Tibial nerve (tissue), 4 donors: Measurements from ENCODE around the gene LRRC74A. TPM values are rescaled to one million over a fixed set of nuclear protein-coding genes. Genes with fewer than 3 reads are reported as not detected.

ENCODE experiments used
- DNase-seq, 2 donors: peaks; one replicate each; pipeline ENCODE4 v3.0.0-alpha.2; 2019; ENCODE audit warnings: low spot score in 2 of 2
- H3K27ac ChIP-seq, 4 donors: fragments of 200-600 bp; sonication (generic) in 3 of 4; one replicate each; pipeline ENCODE4 v1.5.1; 2017 to 2019; ENCODE audit warnings: mild to moderate bottlenecking in 1 of 4
- H3K27me3 ChIP-seq, 2 donors: fragments of 200-600 bp; sonication (generic) in 1 of 2; one replicate each; pipeline versions ENCODE4 v1.5.1 to v1.6.0; 2017 to 2019
- H3K36me3 ChIP-seq, 3 donors: fragments of 200-600 bp; sonication (generic); one replicate each; pipeline ENCODE4 v1.5.1; 2018 to 2019
- H3K4me1 ChIP-seq, 4 donors: fragments of 200-600 bp; sonication (generic) in 3 of 4; one replicate each; pipeline ENCODE4 v1.5.1; 2017 to 2019
- H3K4me3 ChIP-seq, 4 donors: fragments of 200-600 bp; sonication (generic) in 3 of 4; one replicate each; pipeline ENCODE4 v1.5.1; 2017 to 2019; ENCODE audit warnings: mild to moderate bottlenecking in 1 of 4, moderate library complexity in 1 of 4
- H3K9me3 ChIP-seq, 4 donors: fragments of 200-600 bp; sonication (generic) in 3 of 4; one replicate each; pipeline ENCODE4 v1.5.1; 2017 to 2019
- CTCF ChIP-seq, 5 experiments: fragments of 200-600 bp in 3 of 5; fragments of 450-650 bp in 2 of 5; sonication (generic) in 3 of 5; IDR thresholded peaks; one replicate each; pipeline ENCODE4 v1.5.1; 2016 to 2019; ENCODE audit warnings: antibody characterized with exemption in 5 of 5, mild to moderate bottlenecking in 3 of 5, moderate library complexity in 2 of 5
- EP300 ChIP-seq, 2 donors: sonication (generic); formaldehyde crosslinking; IDR thresholded peaks; one replicate each; pipeline ENCODE4 v1.6.1; 2017; ENCODE audit warnings: antibody characterized with exemption in 2 of 2, mild to moderate bottlenecking in 1 of 2
- POLR2A ChIP-seq, 2 donors: fragments of 450-650 bp; IDR thresholded peaks; one replicate each; pipeline ENCODE4 v1.6.1; 2017; ENCODE audit warnings: antibody characterized with exemption in 2 of 2, mild to moderate bottlenecking in 2 of 2, moderate library complexity in 2 of 2
- WGBS, 2 donors: methylation state at CpG; one replicate each; pipeline ENCODE4 v1.1.5; 2018; 5-methylcytosine and 5-hydroxymethylcytosine counted together
- total RNA-seq, 4 donors: library from RNA; depleted of rRNA; stranded (reverse); fragments of >200 nt; gene quantifications; one replicate each; pipeline ENCODE4 v1.1.0, GENCODE V29; 2016

LRRC74A gene
- total RNA-seq, 4 donors from 2014 or later: not detected

GRCh38 chr14:76918256-76918781 lies 92.1 kb downstream of the LRRC74A start:
- TF ChIP-seq CTCF (IDR thresholded peaks at IDR 0.05) (no peak), POLR2A (IDR thresholded peaks at IDR 0.05) (no peak), EP300 (IDR thresholded peaks at IDR 0.05) (no peak)
- Histone ChIP-seq H3K27ac (peak overlapping the region; percentile 72 to 97 (median 84)), H3K27me3 (no peaks in the 10 kb centered on the region), H3K9me3 (no peaks in the 10 kb centered on the region), H3K4me3 (peak overlapping the region in 1 of 4 donors; percentile 3), H3K4me1 (peaks cover 16 to 99% (median 66%) of the 10 kb centered on the region in 4 donors), H3K36me3 (no peaks in the 10 kb centered on the region)
- DNase-seq: peak; percentile 37 to 71
- 7 to 8% methylated on average over 7 to 8 of the region's 8 CpGs for WGBS, 2 donors

GRCh38 chr14:76918782-76919394 lies 92.7 kb downstream of the LRRC74A start:
- H3K36me3 ChIP-seq: no peaks in the 10 kb centered on the region
- H3K4me3 ChIP-seq: peak overlapping the region in 1 of 4 donors; percentile 10
- H3K27ac ChIP-seq: peak overlapping the region; percentile 72 to 97 (median 84)
- H3K9me3 ChIP-seq: no peaks in the 10 kb centered on the region
- no peaks in the 10 kb centered on the region for H3K27me3 ChIP-seq
- peak; percentile 58 to 99 for TF ChIP-seq EP300 (IDR thresholded peaks at IDR 0.05)
- TF ChIP-seq POLR2A (IDR thresholded peaks at IDR 0.05): no peak
- TF ChIP-seq CTCF (IDR thresholded peaks at IDR 0.05): peak in 2 of 5 experiments; percentile 53
- 6 to 8% methylated on average over 11 to 19 of the region's 20 CpGs for WGBS, 2 donors
- peaks cover 16 to 99% (median 60%) of the 10 kb centered on the region in 4 donors for H3K4me1 ChIP-seq
- peak; percentile 91 for DNase-seq

Other genes with a start within 250 kb of the LRRC74A start
- 10 to 100 TPM; 13.8 to 24.7 (median 18.6) TPM for gene VASH1, start 64.9 kb upstream of the LRRC74A start, total RNA-seq
- 10 to 100 TPM; 21.6 to 27.7 (median 26.1) TPM for gene ANGEL1, start 13.5 kb upstream of the LRRC74A start, total RNA-seq
- 10 to 100 TPM; 52.4 to 69.2 (median 60.7) TPM for gene IRF2BPL, start 202.3 kb downstream of the LRRC74A start, total RNA-seq